Activated CD8-positive, alpha-beta memory T cell treated with anti-CD3 and anti-CD28 coated beads for 1 hour (primary cell): ENCODE data around the gene GRIK4.
A peak's percentile ranks its signal among the peaks of the same experiment; 100 is the strongest.
"Not testable (repeated sequence)": the region's sequence is repeated elsewhere in the genome, so short reads cannot be mapped to it uniquely, and the experiment has no call there.

Experiments
- DNase-seq, 2 donors: peaks; one replicate each; pipeline ENCODE4 v3.0.0-alpha.2; 2020; ENCODE audit warnings: low read depth in 1 of 2; ENCODE audit errors: extremely low read depth in 1 of 2

GRIK4 gene

GRCh38 chr11:121008551-121008950, 497.0 kb downstream of the GRIK4 start:
- no peak for DNase-seq

- DNase-seq: no peak
These were observed 500.5 kb downstream of the GRIK4 start for GRCh38 chr11:121012091-121012490.

- DNase-seq: no peak
These were observed 507.2 kb downstream of the GRIK4 start for GRCh38 chr11:121018746-121019145.

DNA sequence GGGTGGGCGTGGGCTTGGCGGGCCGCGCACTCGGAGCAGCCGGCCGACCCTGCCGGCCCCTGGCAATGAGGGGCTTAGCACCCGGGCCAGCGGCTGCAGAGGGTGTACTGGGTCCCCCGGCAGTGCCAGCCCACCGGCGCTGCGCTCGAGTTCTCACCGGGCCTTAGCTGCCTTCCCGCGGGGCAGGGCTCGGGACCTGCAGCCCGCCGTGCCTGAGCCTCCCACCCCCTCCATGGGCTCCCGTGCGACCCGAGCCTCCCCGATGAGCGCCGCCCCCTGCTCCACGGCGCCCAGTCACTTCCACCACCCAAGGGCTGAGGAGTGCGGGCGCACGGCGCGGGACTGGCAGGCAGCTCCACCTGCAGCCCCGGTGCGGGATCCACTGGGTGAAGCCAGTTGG, 510.2 kb downstream of the GRIK4 start:
- not testable (repeated sequence) for DNase-seq

DNA sequence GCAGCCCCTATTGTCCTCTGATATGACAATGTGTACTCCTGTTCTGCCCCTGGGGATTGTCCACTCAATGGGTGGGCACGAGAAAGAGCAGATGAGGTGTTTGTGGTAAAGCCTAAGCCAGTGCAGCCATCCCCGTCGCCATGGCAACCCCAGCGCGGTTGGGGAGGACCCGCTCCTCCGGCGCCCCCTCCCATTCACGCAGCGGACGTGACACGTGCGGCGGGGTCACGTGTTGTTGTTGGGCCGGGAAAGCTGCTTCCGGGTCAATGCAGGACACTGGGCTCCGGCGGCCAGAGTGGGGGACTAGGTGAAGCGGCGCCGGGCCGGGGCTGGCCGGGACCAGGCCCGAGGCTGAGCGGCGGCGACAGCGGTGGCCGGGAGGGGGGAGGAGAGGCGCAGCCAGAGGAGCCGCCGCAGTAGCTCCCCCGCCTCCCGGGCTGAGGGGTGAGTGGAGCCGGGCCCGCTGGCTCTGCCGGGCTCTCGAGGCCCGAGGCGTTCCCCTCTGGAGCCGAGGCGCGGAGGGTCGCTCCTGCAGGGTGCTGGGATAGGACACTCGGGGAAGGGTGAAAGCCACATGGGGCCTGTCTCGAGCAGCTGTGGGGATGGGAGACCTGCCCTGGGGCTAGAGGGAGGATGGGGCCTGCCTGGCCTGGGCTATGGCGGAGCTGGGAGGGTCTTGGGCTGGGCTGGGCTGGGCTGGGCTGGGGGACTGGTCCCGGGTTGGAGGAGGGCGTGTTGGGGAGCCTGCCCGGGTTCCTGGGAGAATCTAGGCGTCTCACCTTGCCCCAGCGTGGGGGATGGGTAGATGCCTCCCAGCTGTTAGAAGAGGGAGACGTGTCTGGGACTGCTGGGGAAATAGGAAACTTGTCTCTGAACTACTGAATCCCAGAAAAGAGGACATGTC, 512.6 kb downstream of the GRIK4 start, which contains the start of gene TBCEL:
TSS of gene TBCEL (plus strand) at position 255 of the 904 bp plus-strand sequence. CDS start 21,589 bp downstream, outside the sequence.
- DNase-seq: peak; percentile 39 to 68

DNA sequence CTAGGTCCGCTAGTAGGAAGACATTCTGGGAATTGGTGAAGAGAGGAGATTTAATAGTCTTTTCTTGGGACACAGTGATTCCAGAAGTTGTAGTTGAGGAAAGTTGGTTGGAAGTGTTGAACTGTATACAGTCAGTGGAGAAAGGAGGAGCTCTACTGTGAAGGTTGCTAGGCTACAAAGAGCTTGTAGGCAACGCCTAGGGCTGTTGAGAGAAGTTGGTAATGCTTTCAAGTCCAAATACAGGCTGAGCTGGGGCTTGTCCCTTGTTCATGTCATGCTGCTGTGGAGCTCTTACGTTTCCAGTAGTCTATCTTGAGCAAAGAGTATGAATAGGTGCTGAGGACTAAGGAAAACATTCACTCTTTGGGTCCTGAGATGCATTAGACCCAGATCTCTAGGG, 513.4 kb downstream of the GRIK4 start:
- no peak for DNase-seq

DNA sequence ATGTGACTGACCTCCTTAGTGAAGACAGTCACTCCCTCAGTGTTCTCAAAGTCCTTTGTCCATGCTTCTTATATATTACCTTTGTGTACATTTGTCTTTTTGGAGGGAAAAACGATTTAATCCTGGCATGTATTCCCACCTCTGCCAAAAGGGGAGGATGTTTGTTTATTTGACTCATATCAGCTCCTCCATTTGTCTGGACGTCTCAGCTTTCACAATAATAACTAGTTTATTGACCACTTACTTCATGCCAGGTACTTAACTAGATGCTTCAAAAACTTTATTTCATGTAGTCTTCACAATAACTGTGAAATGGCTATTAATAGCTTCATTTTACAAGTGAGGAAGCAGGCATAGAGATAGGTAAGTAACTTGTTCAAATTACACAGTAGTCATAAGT, 517.6 kb downstream of the GRIK4 start:
- DNase-seq: no peak

GRCh38 chr11:121029813-121030445, 518.4 kb downstream of the GRIK4 start:
- DNase-seq: no peak

GRCh38 chr11:121031167-121031566, 519.6 kb downstream of the GRIK4 start:
- no peak for DNase-seq

- DNase-seq: not testable (repeated sequence)
These were observed 520.1 kb downstream of the GRIK4 start for GRCh38 chr11:121031648-121032047.

DNA sequence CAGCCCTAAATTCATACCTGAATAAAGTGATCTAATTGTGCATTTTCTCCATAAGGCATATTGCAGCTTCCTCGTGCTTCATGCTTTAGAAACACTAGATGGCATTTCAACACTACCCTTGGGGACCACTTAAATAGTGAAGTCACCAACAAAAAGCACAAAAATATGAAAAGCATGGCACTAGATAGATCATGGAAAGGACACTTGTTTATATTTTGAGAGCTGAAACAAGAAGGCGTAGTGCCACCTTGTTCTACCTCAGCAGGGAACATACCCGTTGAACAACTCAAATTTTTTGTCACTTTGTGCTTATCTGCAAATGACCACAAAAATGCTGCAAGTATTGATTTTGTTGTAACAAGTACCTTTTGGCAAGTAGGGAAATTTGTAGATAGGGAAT, 521.0 kb downstream of the GRIK4 start:
- DNase-seq: no peak

DNA sequence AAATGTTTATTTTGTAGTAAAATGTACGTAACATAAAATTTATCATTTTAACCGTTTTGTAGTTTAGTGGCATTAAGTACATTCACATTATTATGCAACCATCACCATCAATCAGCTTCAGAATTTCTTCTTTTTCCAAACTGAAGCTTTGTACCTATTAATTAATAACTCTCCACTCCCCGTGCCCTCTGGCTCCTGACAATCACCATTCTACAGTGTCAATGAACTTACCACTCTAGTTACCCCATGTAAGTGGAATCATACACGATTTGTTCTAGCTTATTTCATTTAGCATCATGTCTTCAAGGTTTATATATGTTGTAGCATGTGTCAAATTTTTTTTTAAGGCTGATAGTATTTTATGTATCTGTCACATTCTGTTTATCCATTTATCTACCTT, 522.1 kb downstream of the GRIK4 start:
- DNase-seq: no peak

DNA sequence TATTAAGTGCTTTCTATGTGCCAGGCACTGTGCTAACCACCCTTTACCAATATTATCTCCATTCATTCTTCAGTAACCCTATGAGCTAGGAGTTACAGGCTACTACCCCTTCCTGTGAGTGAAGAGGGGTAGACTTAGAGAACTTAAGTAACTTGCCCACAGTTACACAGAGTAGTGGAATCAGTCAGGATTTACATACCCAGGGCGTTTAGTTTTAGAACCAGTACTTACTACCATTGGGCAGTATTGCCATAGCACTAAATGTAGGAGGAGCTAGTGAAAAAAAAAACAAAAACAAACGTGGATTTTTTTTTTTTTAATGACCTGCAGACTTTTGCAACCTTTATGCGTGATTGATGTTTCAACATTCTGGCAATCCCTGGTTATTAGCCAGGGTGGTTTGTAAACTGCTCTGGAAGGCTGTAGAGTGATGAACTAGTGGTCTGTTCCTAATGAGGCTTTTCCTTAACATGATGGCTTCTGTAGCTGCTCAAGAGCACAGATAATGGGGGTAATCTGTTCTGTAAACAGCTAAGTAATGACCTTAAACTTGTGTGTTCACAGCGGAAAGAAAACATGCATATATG, 523.7 kb downstream of the GRIK4 start:
- DNase-seq: no peak

DNA sequence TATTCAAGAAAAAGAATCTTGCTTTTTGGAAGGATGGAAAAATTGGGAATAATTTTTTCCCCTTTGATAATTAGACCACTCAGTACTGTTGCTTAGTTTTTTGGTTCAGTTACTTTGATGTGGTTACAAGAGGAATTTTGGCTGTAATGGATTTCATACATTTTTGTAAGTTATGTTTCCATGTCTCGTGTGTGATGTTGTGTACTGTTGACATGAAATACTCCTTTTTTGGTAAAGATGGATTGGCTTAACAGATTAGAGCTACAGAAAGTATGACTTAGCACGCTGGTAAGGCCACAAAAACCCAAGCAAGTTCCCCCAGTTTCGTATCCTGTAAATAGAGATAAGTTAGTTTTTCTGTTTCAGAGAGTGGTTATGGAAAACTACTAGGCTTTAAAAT, 524.2 kb downstream of the GRIK4 start:
- no peak for DNase-seq

DNA sequence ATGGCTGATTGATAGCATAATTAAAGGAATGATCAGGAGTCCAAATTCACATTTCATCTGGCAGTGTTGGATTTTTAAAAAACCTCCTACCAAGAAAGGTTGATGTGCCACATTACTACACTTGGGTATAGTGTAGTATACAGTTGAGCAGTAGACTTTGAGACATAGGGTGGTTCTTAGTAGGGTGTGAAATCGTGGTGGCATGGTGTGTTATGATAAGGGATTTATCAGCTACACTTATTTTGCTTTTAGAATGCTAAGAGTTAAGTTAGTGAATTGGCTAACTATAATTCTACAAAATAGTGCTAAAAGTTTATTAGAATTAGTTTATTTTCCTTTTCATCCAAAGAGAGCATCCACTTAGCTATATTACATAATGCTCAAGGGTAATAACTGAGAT, 525.5 kb downstream of the GRIK4 start:
- DNase-seq: no peak
